B cell (primary cell): ENCODE data around the gene TMEM150C.

Experiments used
- EZH2 ChIP-seq: IDR thresholded peaks from 2 replicates; pipeline ENCODE4 v1.6.1; 2012; ENCODE audit warnings: borderline replicate concordance, low read depth, mild to moderate bottlenecking, moderate library complexity, low read length; ENCODE audit not compliant: insufficient read depth, poor library complexity, severe bottlenecking
- TF ChIP-seq, protein P1 (sequence below): fragments of 200-600 bp; IDR thresholded peaks from one replicate; pipeline ENCODE4 v1.8.0; 2022; ENCODE audit warnings: antibody characterized with exemption, mild to moderate bottlenecking

DNA sequence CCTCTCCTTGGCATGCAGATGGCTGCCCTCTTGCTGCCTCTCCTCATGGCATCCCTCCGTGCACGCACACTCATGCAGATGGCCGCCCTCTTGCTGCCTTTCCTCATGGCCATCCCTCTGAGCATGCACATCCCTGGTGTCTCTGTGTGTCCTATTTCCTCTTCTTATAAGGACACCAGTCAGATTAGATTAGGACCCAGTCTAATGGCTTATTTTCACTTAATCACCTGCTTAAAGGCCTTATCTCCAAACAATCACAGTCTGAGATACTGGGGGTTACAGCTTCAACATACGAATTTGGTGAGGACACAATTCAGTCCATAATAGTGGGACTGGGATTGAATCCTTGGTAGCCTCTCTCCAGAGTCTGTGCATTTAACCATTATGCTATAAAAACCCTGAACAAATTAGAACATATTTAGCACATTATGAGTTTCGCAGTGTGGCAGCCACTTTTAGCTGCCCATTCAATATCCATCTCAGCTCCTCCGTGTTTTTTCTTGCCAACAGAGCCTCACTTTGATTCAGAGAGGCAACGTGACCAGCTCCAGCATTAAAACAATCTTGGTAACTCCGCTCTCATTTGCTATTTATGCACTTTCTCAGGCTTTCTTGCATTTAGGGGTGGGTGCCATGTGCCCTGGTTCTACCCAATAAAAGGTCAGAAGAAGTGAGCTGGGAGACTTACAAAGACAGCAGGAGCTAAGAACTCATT lies 26.2 kb upstream of the TMEM150C start:
- TF ChIP-seq, protein P1, sequence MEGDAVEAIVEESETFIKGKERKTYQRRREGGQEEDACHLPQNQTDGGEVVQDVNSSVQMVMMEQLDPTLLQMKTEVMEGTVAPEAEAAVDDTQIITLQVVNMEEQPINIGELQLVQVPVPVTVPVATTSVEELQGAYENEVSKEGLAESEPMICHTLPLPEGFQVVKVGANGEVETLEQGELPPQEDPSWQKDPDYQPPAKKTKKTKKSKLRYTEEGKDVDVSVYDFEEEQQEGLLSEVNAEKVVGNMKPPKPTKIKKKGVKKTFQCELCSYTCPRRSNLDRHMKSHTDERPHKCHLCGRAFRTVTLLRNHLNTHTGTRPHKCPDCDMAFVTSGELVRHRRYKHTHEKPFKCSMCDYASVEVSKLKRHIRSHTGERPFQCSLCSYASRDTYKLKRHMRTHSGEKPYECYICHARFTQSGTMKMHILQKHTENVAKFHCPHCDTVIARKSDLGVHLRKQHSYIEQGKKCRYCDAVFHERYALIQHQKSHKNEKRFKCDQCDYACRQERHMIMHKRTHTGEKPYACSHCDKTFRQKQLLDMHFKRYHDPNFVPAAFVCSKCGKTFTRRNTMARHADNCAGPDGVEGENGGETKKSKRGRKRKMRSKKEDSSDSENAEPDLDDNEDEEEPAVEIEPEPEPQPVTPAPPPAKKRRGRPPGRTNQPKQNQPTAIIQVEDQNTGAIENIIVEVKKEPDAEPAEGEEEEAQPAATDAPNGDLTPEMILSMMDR: no peak
- no peak for TF ChIP-seq EZH2
